Parathyroid adenoma (tissue), 2 donors: ENCODE data around the gene OR14K1.

Experiments
- H2AFZ ChIP-seq: fragments of 300-600 bp; sonication (generic); one replicate; pipeline ENCODE4 v1.7.0; 2017; ENCODE audit warnings: antibody characterized with exemption, mild to moderate bottlenecking
- H3K27ac ChIP-seq: fragments of 300-600 bp; sonication (generic); one replicate; pipeline ENCODE4 v1.7.0; 2017
- H3K27me3 ChIP-seq: fragments of 300-600 bp; sonication (generic); one replicate; pipeline ENCODE4 v1.7.0; 2017; ENCODE audit warnings: low read length; ENCODE audit not compliant: control insufficient read depth, insufficient read depth
- H3K36me3 ChIP-seq: fragments of 300-600 bp; sonication (generic); one replicate; pipeline ENCODE4 v1.7.0; 2017; ENCODE audit warnings: low read length; ENCODE audit not compliant: control insufficient read depth, insufficient read depth
- H3K4me1 ChIP-seq: fragments of 300-600 bp; sonication (generic); one replicate; pipeline ENCODE4 v1.7.0; 2017; ENCODE audit warnings: control low read depth
- H3K4me2 ChIP-seq: fragments of 300-600 bp; sonication (generic); one replicate; pipeline ENCODE4 v1.7.0; 2017; ENCODE audit warnings: low read length
- H3K4me3 ChIP-seq: fragments of 300-600 bp; sonication (generic); one replicate; pipeline ENCODE4 v1.7.0; 2017; ENCODE audit warnings: low read depth, low read length
- H3K79me2 ChIP-seq: fragments of 300-600 bp; sonication (generic); one replicate; pipeline ENCODE4 v1.7.0; 2017; ENCODE audit warnings: control low read depth
- H3K9ac ChIP-seq: fragments of 300-600 bp; sonication (generic); one replicate; pipeline ENCODE4 v1.7.0; 2017; ENCODE audit warnings: mild to moderate bottlenecking
- H3K9me3 ChIP-seq: fragments of 300-600 bp; sonication (generic); one replicate; pipeline ENCODE4 v1.7.0; 2017; ENCODE audit warnings: low read length; ENCODE audit not compliant: control insufficient read depth
- CTCF ChIP-seq: fragments of 300-600 bp; sonication (generic); IDR thresholded peaks from one replicate; pipeline ENCODE4 v1.7.0; 2017; ENCODE audit warnings: antibody characterized with exemption, mild to moderate bottlenecking
- donor health status: primary hyperparathyroidism.

OR14K1 gene

GRCh38 chr1:247769603-247770002 lies 31.2 kb downstream of the OR14K1 start:
- Histone ChIP-seq H3K9me3 (no peaks in the 10 kb centered on the region), H3K9ac (no peak overlapping the region), H3K4me3 (no peak overlapping the region), H3K4me2 (no peak overlapping the region), H3K79me2 (no peaks in the 10 kb centered on the region), H2AFZ (no peak overlapping the region), H3K36me3 (no peaks in the 10 kb centered on the region), H3K27ac (no peak overlapping the region), H3K27me3 (no peaks in the 10 kb centered on the region), H3K4me1 (no peaks in the 10 kb centered on the region)
- no peak for TF ChIP-seq CTCF
